Left lung (tissue), 10 donors: ENCODE measurements around the gene ZNF28. TPM values are rescaled to one million over a fixed set of nuclear protein-coding genes. Genes with fewer than 3 reads are reported as not detected.
"Not testable (repeated sequence)": the region's sequence is repeated elsewhere in the genome, so short reads cannot be mapped to it uniquely, and the experiment has no call there.

ENCODE experiments used
- ATAC-seq: fragments of 200-7000 bp; cut with Tn5 transposase; one replicate; pipeline ENCODE4 v1.9.1; 2020; ENCODE audit warnings: moderate library complexity
- DNase-seq, 4 donors: peaks; one replicate each; pipeline ENCODE4 v3.0.0-alpha.2; 2013 to 2020
- H3K27ac ChIP-seq, 2 donors: fragments of 200-600 bp; sonication (generic) in 1 of 2; one replicate each; pipeline versions ENCODE4 v1.5.0 to v1.8.0; 2020 to 2021
- H3K27me3 ChIP-seq, 2 donors: fragments of 200-600 bp; sonication (generic) in 1 of 2; one replicate each; pipeline versions ENCODE4 v1.5.0 to v1.8.0; 2020 to 2021
- H3K36me3 ChIP-seq, 2 donors: fragments of 200-600 bp; sonication (generic) in 1 of 2; one replicate each; pipeline versions ENCODE4 v1.5.0 to v1.8.0; 2020 to 2021
- H3K4me1 ChIP-seq, 2 donors: fragments of 200-600 bp; one replicate each; pipeline ENCODE4 v1.8.0; 2021
- H3K4me3 ChIP-seq, 2 donors: fragments of 200-600 bp; sonication (generic) in 1 of 2; one replicate each; pipeline versions ENCODE4 v1.5.0 to v1.8.0; 2020 to 2021; ENCODE audit warnings: mild to moderate bottlenecking in 1 of 2
- H3K9me3 ChIP-seq, 2 donors: fragments of 200-600 bp; sonication (generic) in 1 of 2; one replicate each; pipeline versions ENCODE4 v1.5.0 to v1.8.0; 2020 to 2021
- CTCF ChIP-seq, 2 donors: fragments of 200-600 bp; sonication (generic) in 1 of 2; IDR thresholded peaks; one replicate each; pipeline versions ENCODE4 v1.5.0 to v1.8.0; 2021; ENCODE audit warnings: antibody characterized with exemption in 2 of 2
- intact Hi-C, 2 donors: fragments of 100-400 bp; cut with DNase I; formaldehyde crosslinking; loops; one replicate each; pipeline versions ENCODE4 v1.11.2 to v1.14.2; 2022
- polyA plus RNA-seq, 6 donors: library from polyadenylated mRNA; unstranded; fragments of 120-200 nt; gene quantifications; one replicate each; pipeline ENCODE4 v1.2.1, GENCODE V29; 2013; ENCODE audit not compliant: insufficient read length in 6 of 6
- total RNA-seq, 2 donors: library from RNA; stranded (reverse); fragmentation: NEBNext Ultra II Directional; extraction: Animal tissue kit (Norgen Biotek cat#: 25700); gene quantifications; one replicate each; pipeline ENCODE4 v1.2.1, GENCODE V29; 2021
- donor health status: DM: no; HTN: yes; CAD: no.
- donor health status: DM: no; HTN: no; CAD: no.

The ZNF28 gene
- total and polyA plus RNA-seq, 8 donors, result 14.1 to 24.4 (median 17.2) TPM

DNA sequence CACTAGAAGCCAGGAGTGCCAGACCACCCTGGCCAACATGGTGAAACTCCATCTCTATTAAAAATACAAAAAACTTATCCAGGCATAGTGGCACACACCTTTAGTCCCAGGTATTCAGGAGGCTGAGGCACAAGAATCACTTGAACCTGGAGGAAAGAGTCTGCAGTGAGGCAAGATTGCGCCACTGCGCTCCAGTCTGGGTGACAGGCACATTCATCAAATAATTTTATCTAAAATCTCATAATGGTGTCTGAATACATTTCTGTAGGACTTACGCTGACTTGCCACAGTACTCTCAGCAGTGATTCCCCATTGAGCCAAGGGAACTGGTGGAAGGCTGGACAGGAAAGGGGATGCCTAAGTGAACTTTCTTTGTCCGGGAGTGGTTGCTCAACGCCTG lies 4.3 kb upstream of the ZNF28 start:
- TF ChIP-seq CTCF (IDR thresholded peaks at IDR 0.05), result no peak
- intact Hi-C loops, result no loop called here
- no peak for DNase-seq

DNA sequence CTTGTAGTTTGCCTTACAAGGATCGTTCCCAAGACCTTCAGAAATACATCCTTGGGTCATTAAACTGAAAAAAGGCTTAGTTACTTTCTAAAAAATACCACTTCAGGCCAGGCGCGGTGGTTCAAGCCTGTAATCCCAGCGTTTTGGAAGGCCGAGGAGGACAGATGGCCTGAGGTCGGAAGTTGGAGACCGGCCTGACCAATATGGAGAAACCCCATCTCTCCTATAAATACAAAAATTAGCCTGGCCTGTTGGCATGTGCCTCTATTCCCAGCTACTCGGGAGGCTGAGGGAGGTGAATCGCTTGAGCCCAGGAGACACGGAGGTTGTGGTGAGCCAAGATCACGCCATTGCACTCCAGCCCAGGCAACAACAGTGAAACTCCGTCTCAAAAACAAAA lies 2.2 kb upstream of the ZNF28 start:
- peaks cover 0 to 7% of the 10 kb centered on the region in 2 donors for H3K4me1 ChIP-seq
- H3K9me3 ChIP-seq, result peaks cover 0 to 39% of the 10 kb centered on the region in 2 donors
- intact Hi-C loops, result no loop called here
- DNase-seq (no peak), ATAC-seq (no peak)
- H3K27me3 ChIP-seq, result no peaks in the 10 kb centered on the region
- H3K36me3 ChIP-seq, result no peaks in the 10 kb centered on the region
- no peak for TF ChIP-seq CTCF (IDR thresholded peaks at IDR 0.05)
- no peak overlapping the region for H3K4me3 ChIP-seq
- H3K27ac ChIP-seq, result no peak overlapping the region

More for the DNA sequence above, 4.3 kb upstream of the ZNF28 start:
- Histone ChIP-seq H3K27me3 (no peaks in the 10 kb centered on the region), H3K4me3 (no peak overlapping the region), H3K36me3 (no peaks in the 10 kb centered on the region), H3K4me1 (peaks cover 0 to 1% of the 10 kb centered on the region in 2 donors), H3K27ac (no peak overlapping the region), H3K9me3 (peaks cover 0 to 50% of the 10 kb centered on the region in 2 donors)
- no peak for ATAC-seq

DNA sequence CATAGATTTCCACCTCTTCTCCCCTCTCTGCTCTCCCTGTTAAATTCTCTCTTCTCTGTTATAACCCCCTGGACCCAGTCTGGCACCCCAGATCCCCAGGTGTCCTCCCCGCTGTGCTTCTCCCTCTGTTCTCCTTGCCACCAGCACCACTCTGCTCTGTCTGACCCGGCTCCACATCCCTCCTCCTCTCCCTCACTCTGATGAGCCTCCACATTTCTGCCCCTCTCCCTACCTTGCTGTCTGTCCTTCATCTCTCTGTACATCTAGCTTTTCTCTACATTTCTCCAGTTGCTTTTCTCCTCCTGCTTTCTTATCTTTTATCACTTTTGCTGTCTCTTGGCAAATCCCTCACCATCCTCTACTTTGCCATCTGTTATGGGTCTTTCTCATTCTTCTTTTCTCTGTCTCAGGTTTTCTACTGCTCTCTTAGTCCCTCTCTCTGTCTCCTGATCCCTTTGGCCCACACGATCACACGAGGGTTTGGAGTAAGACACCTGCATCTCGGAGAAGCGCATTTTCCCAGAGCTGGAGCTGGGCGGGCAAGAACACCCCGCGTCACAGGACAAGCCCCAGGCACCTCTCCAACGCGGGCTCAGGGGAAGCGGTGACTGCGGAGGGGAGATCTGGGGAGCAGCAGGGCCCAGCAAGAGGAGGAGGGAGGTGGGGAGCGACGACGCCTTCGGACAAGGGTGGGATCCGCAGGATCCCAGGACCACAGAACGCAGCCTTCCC lies 795 bp downstream of the ZNF28 start:
- H3K27ac ChIP-seq, result peak overlapping the region in 1 of 2 donors; percentile 58
- intact Hi-C loops, result not testable (repeated sequence)

GRCh38 chr19:52809801-52810200 lies 11.6 kb downstream of the ZNF28 start:
- ATAC-seq (no peak), DNase-seq (no peak)
- intact Hi-C loops, result no loop called here
- Histone ChIP-seq H3K27me3 (no peaks in the 10 kb centered on the region), H3K27ac (no peak overlapping the region), H3K9me3 (peaks cover 0 to 60% of the 10 kb centered on the region in 2 donors), H3K4me3 (no peak overlapping the region), H3K4me1 (no peaks in the 10 kb centered on the region), H3K36me3 (peaks cover 0 to 74% of the 10 kb centered on the region in 2 donors)
- no peak for TF ChIP-seq CTCF (IDR thresholded peaks at IDR 0.05)

More for the DNA sequence above, 795 bp downstream of the ZNF28 start:
- H3K27me3 ChIP-seq, H3K4me1 ChIP-seq: not testable (repeated sequence)
- H3K4me3 ChIP-seq, result peak overlapping the region; percentile 52 to 62
- DNase-seq (peak in 3 of 4 donors; percentile 13 to 80 (median 43)), ATAC-seq (peak; percentile 67)
- H3K36me3 ChIP-seq, result peaks cover 0 to 25% of the 10 kb centered on the region in 2 donors
- H3K9me3 ChIP-seq, result peaks cover 0 to 32% of the 10 kb centered on the region in 2 donors

DNA sequence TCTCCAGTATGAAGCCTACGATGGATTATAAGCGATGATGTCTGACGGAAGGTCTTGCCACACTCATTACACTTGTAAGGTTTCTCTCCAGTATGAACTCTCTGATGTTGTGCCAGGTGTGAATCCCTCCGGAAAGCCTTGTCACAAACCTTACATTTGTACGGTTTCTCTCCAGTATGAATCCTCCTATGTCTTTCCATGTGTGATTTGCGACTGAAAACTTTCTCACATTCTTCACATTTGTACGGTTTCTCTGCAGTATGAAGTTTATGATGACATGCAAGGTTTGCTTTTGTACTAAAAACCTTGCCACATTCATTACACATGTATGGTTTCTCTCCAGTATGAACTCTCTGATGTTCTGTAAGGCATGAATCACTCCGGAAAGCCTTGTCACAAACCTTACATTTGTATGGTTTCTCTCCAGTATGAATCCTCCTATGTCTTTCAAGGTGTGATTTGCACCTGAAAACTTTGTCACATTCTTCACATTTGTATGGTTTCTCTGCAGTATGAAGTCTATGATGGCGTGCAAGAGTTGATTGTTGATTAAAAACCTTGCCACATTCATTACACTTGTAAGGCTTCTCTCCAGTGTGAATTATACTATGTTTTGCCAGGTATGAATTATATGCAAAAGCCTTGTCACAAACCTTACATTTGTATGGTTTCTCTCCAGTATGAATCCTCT lies 21.3 kb downstream of the ZNF28 start:
- H3K27ac ChIP-seq, intact Hi-C loops, H3K4me3 ChIP-seq, DNase-seq, H3K27me3 ChIP-seq, ATAC-seq, H3K4me1 ChIP-seq: not testable (repeated sequence)
- H3K9me3 ChIP-seq, result peaks cover 3 to 100% of the 10 kb centered on the region in 2 donors
- H3K36me3 ChIP-seq, result peaks cover 0 to 57% of the 10 kb centered on the region in 2 donors

DNA sequence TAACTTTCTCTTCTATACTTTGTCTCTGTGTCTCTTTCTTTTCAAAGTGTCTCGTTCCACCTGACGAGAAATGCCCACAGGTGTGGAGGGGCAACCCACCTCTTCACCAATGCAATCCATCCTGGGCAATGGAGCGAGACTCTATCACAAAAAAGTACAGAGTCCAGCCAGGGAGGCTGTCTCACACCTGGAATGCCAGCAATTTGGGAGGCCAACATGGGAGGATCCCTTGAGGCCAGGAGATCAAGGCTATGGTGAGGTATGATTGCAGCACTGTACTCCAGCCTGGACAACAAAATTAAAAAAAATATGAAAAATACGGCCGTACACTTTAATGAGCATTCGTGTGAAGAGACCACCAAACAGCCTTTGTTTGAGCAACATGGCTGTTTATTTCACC lies 32.0 kb downstream of the ZNF28 start:
- Histone ChIP-seq H3K27ac (no peak overlapping the region), H3K36me3 (no peaks in the 10 kb centered on the region), H3K4me1 (peaks cover 0 to 26% of the 10 kb centered on the region in 2 donors), H3K27me3 (no peaks in the 10 kb centered on the region), H3K4me3 (no peak overlapping the region), H3K9me3 (peaks cover 0 to 31% of the 10 kb centered on the region in 2 donors)
- ATAC-seq, result no peak
- no peak for TF ChIP-seq CTCF (IDR thresholded peaks at IDR 0.05)
- no peak for DNase-seq
- intact Hi-C loops, result no loop called here
